Activated CD4-positive, alpha-beta memory T cell treated with anti-CD3 and anti-CD28 coated beads for 36 hours (primary cell): ENCODE measurements around the gene WWC2. TPM values are rescaled to one million over a fixed set of nuclear protein-coding genes. Genes with fewer than 3 reads are reported as not detected.

Experiments
- CTCF ChIA-PET: fragments of 350-600 bp; sonication (Branson Sonifier 250); formaldehyde crosslinking; loops from one replicate; lab custom pipeline; 2021; ENCODE audit warnings: antibody characterized with exemption, inconsistent platforms; lab: Charles Lee
- POLR2A ChIA-PET: fragments of 350-600 bp; sonication (Branson Sonifier 250); formaldehyde crosslinking; loops from one replicate; lab custom pipeline; 2021; ENCODE audit warnings: antibody characterized with exemption; lab: Charles Lee
- DNase-seq: peaks from one replicate; pipeline ENCODE4 v3.0.0-alpha.2; 2020
- H3K27ac Mint-ChIP-seq: one replicate; pipeline ENCODE4 v1.8.0; 2021; ENCODE audit warnings: mixed read lengths
- H3K27me3 Mint-ChIP-seq: one replicate; pipeline ENCODE4 v1.8.0; 2021; ENCODE audit warnings: mixed read lengths
- H3K36me3 Mint-ChIP-seq: one replicate; pipeline ENCODE4 v1.8.0; 2021; ENCODE audit warnings: mixed read lengths
- H3K4me1 Mint-ChIP-seq: one replicate; pipeline ENCODE4 v1.8.0; 2021; ENCODE audit warnings: low read depth, mixed read lengths
- H3K4me3 Mint-ChIP-seq: one replicate; pipeline ENCODE4 v1.8.0; 2021; ENCODE audit warnings: mild to moderate bottlenecking, mixed read lengths
- H3K9me3 Mint-ChIP-seq: one replicate; pipeline ENCODE4 v1.8.0; 2021; ENCODE audit warnings: mixed read lengths
- intact Hi-C: fragments of 100-400 bp; cut with micrococcal nuclease; formaldehyde crosslinking; loops from one replicate; pipeline ENCODE4 v1.15.1; 2023
- total RNA-seq, 2 experiments: library from RNA; stranded (reverse); gene quantifications; one replicate each; pipeline ENCODE4 v1.2.3, GENCODE V29; 2021

WWC2 gene
- total RNA-seq, 2 experiments from 2014 or later, result 3.6 to 5.4 TPM

- no peak overlapping the region for H3K27ac Mint-ChIP-seq
- no peak overlapping the region for H3K4me3 Mint-ChIP-seq
- ChIA-PET POLR2A (no interaction called here), CTCF (no interaction called here)
- H3K9me3 Mint-ChIP-seq, result no peaks in the 10 kb centered on the region
- DNase-seq, result no peak
- H3K27me3 Mint-ChIP-seq, result peaks cover 4% of the 10 kb centered on the region
- H3K36me3 Mint-ChIP-seq, result peaks cover 2% of the 10 kb centered on the region
- no peaks in the 10 kb centered on the region for H3K4me1 Mint-ChIP-seq
- intact Hi-C loops, result no loop called here
Observed at GRCh38 chr4:183195534-183195933, 96.5 kb downstream of the WWC2 start.

- DNase-seq, result no peak
- intact Hi-C loops, result no loop called here
- peaks cover 2% of the 10 kb centered on the region for H3K27me3 Mint-ChIP-seq
- peaks cover 2% of the 10 kb centered on the region for H3K36me3 Mint-ChIP-seq
- H3K4me3 Mint-ChIP-seq, result no peak overlapping the region
- H3K27ac Mint-ChIP-seq, result no peak overlapping the region
- no peaks in the 10 kb centered on the region for H3K9me3 Mint-ChIP-seq
- CTCF ChIA-PET, result no interaction called here
- POLR2A ChIA-PET, result no interaction called here
- no peaks in the 10 kb centered on the region for H3K4me1 Mint-ChIP-seq
Observed at GRCh38 chr4:183197140-183197539, 98.1 kb downstream of the WWC2 start.

GRCh38 chr4:183200453-183200852 lies 101.4 kb downstream of the WWC2 start:
- no peak overlapping the region for H3K4me3 Mint-ChIP-seq
- H3K9me3 Mint-ChIP-seq, result no peaks in the 10 kb centered on the region
- no peaks in the 10 kb centered on the region for H3K4me1 Mint-ChIP-seq
- no peak for DNase-seq
- peaks cover 2% of the 10 kb centered on the region for H3K27me3 Mint-ChIP-seq
- peaks cover 2% of the 10 kb centered on the region for H3K36me3 Mint-ChIP-seq
- CTCF ChIA-PET, result no interaction called here
- no peak overlapping the region for H3K27ac Mint-ChIP-seq
- intact Hi-C loops, result no loop called here
- POLR2A ChIA-PET, result no interaction called here

GRCh38 chr4:183201331-183201730 lies 102.3 kb downstream of the WWC2 start:
- H3K4me3 Mint-ChIP-seq, result no peak overlapping the region
- H3K36me3 Mint-ChIP-seq, result peaks cover 2% of the 10 kb centered on the region
- DNase-seq, result no peak
- H3K9me3 Mint-ChIP-seq, result no peaks in the 10 kb centered on the region
- intact Hi-C loops, result no loop called here
- H3K4me1 Mint-ChIP-seq, result no peaks in the 10 kb centered on the region
- ChIA-PET CTCF (no interaction called here), POLR2A (no interaction called here)
- peaks cover under 1% of the 10 kb centered on the region for H3K27me3 Mint-ChIP-seq
- H3K27ac Mint-ChIP-seq, result no peak overlapping the region

- Mint-ChIP-seq H3K36me3 (peaks cover 2% of the 10 kb centered on the region), H3K27ac (no peak overlapping the region), H3K4me3 (no peak overlapping the region), H3K27me3 (no peaks in the 10 kb centered on the region), H3K9me3 (no peaks in the 10 kb centered on the region), H3K4me1 (no peaks in the 10 kb centered on the region)
- ChIA-PET CTCF (no interaction called here), POLR2A (no interaction called here)
- intact Hi-C loops, result no loop called here
- no peak for DNase-seq
Observed at GRCh38 chr4:183202523-183202922, 103.5 kb downstream of the WWC2 start.

- ChIA-PET POLR2A (no interaction called here), CTCF (no interaction called here)
- DNase-seq, result no peak
- intact Hi-C loops, result no loop called here
- Mint-ChIP-seq H3K27ac (no peak overlapping the region), H3K4me3 (no peak overlapping the region), H3K9me3 (no peaks in the 10 kb centered on the region), H3K27me3 (no peaks in the 10 kb centered on the region), H3K36me3 (peaks cover 1% of the 10 kb centered on the region), H3K4me1 (no peaks in the 10 kb centered on the region)
Observed at GRCh38 chr4:183204793-183205192, 105.7 kb downstream of the WWC2 start.

- CTCF ChIA-PET, result no interaction called here
- no peak for DNase-seq
- H3K4me1 Mint-ChIP-seq, result no peaks in the 10 kb centered on the region
- H3K27ac Mint-ChIP-seq, result no peak overlapping the region
- intact Hi-C loops, result no loop called here
- POLR2A ChIA-PET, result no interaction called here
- H3K27me3 Mint-ChIP-seq, result no peaks in the 10 kb centered on the region
- H3K4me3 Mint-ChIP-seq, result no peak overlapping the region
- H3K36me3 Mint-ChIP-seq, result peaks cover 1% of the 10 kb centered on the region
- H3K9me3 Mint-ChIP-seq, result no peaks in the 10 kb centered on the region
Observed at GRCh38 chr4:183205193-183205592, 106.1 kb downstream of the WWC2 start.

- Mint-ChIP-seq H3K4me3 (no peak overlapping the region), H3K9me3 (no peaks in the 10 kb centered on the region), H3K36me3 (peaks cover 1% of the 10 kb centered on the region), H3K27ac (no peak overlapping the region), H3K27me3 (no peaks in the 10 kb centered on the region), H3K4me1 (no peaks in the 10 kb centered on the region)
- CTCF ChIA-PET, result no interaction called here
- POLR2A ChIA-PET, result no interaction called here
- intact Hi-C loops, result no loop called here
- DNase-seq, result no peak
Observed at GRCh38 chr4:183205709-183206108, 106.7 kb downstream of the WWC2 start.

GRCh38 chr4:183211533-183211932 lies 112.5 kb downstream of the WWC2 start:
- intact Hi-C loops, result no loop called here
- Mint-ChIP-seq H3K27ac (no peak overlapping the region), H3K9me3 (no peaks in the 10 kb centered on the region), H3K36me3 (peaks cover 1% of the 10 kb centered on the region), H3K4me3 (no peak overlapping the region), H3K27me3 (no peaks in the 10 kb centered on the region), H3K4me1 (no peaks in the 10 kb centered on the region)
- POLR2A ChIA-PET, result no interaction called here
- CTCF ChIA-PET, result no interaction called here
- no peak for DNase-seq

GRCh38 chr4:183213996-183214395 lies 114.9 kb downstream of the WWC2 start:
- no peaks in the 10 kb centered on the region for H3K4me1 Mint-ChIP-seq
- H3K4me3 Mint-ChIP-seq, result no peak overlapping the region
- DNase-seq, result no peak
- CTCF ChIA-PET, result interaction anchor here (0.9 kb wide), 2 partner anchors 48 to 49 kb away, joined by 3 read pairs; no protein-coding TSS in a partner anchor
- H3K9me3 Mint-ChIP-seq, result no peaks in the 10 kb centered on the region
- no peaks in the 10 kb centered on the region for H3K27me3 Mint-ChIP-seq
- H3K27ac Mint-ChIP-seq, result no peak overlapping the region
- no peaks in the 10 kb centered on the region for H3K36me3 Mint-ChIP-seq
- POLR2A ChIA-PET, result no interaction called here
- intact Hi-C loops, result no loop called here

GRCh38 chr4:183214912-183215488 lies 115.9 kb downstream of the WWC2 start:
- ChIA-PET CTCF (interaction anchor here (1.4 kb wide), 1 partner anchor 141 kb away, joined by 3 read pairs; no protein-coding TSS in a partner anchor), POLR2A (no interaction called here)
- Mint-ChIP-seq H3K36me3 (no peaks in the 10 kb centered on the region), H3K27me3 (no peaks in the 10 kb centered on the region), H3K9me3 (no peaks in the 10 kb centered on the region), H3K27ac (no peak overlapping the region), H3K4me1 (no peaks in the 10 kb centered on the region), H3K4me3 (no peak overlapping the region)
- intact Hi-C loops, result no loop called here
- no peak for DNase-seq

- H3K27ac Mint-ChIP-seq, result no peak overlapping the region
- no peak for DNase-seq
- no peaks in the 10 kb centered on the region for H3K36me3 Mint-ChIP-seq
- no peak overlapping the region for H3K4me3 Mint-ChIP-seq
- POLR2A ChIA-PET, result no interaction called here
- no peaks in the 10 kb centered on the region for H3K4me1 Mint-ChIP-seq
- no peaks in the 10 kb centered on the region for H3K27me3 Mint-ChIP-seq
- CTCF ChIA-PET, result no interaction called here
- H3K9me3 Mint-ChIP-seq, result no peaks in the 10 kb centered on the region
- intact Hi-C loops, result no loop called here
Observed at GRCh38 chr4:183220236-183220635, 121.2 kb downstream of the WWC2 start.

- intact Hi-C loops, result no loop called here
- H3K9me3 Mint-ChIP-seq, result no peaks in the 10 kb centered on the region
- no peaks in the 10 kb centered on the region for H3K4me1 Mint-ChIP-seq
- DNase-seq, result no peak
- no peaks in the 10 kb centered on the region for H3K27me3 Mint-ChIP-seq
- CTCF ChIA-PET, result no interaction called here
- POLR2A ChIA-PET, result no interaction called here
- H3K27ac Mint-ChIP-seq, result no peak overlapping the region
- no peaks in the 10 kb centered on the region for H3K36me3 Mint-ChIP-seq
- H3K4me3 Mint-ChIP-seq, result no peak overlapping the region
Observed at GRCh38 chr4:183223053-183223452, 124.0 kb downstream of the WWC2 start.
